Testis (tissue), 5 donors: ENCODE measurements around the gene MUCL1. TPM values are rescaled to one million over a fixed set of nuclear protein-coding genes. Genes with fewer than 3 reads are reported as not detected.

Experiments
- DNase-seq: peaks from one replicate; pipeline ENCODE4 v3.0.0-alpha.2; 2019
- H3K27ac ChIP-seq, 2 donors: fragments of 200-600 bp; sonication (generic); one replicate each; pipeline ENCODE4 v1.5.1; 2019
- H3K27me3 ChIP-seq: fragments of 200-600 bp; sonication (generic); one replicate; pipeline ENCODE4 v1.5.1; 2019
- H3K36me3 ChIP-seq: fragments of 200-600 bp; sonication (generic); one replicate; pipeline ENCODE4 v1.5.1; 2017; ENCODE audit warnings: low read depth; ENCODE audit errors: missing control alignments
- H3K4me1 ChIP-seq: fragments of 200-600 bp; sonication (generic); one replicate; pipeline ENCODE4 v1.5.1; 2019
- H3K4me3 ChIP-seq, 2 donors: fragments of 200-600 bp; sonication (generic); one replicate each; pipeline ENCODE4 v1.5.1; 2017 to 2019
- H3K9me3 ChIP-seq: fragments of 200-600 bp; sonication (generic); one replicate; pipeline ENCODE4 v1.5.1; 2017
- POLR2A ChIP-seq: fragments of 450-650 bp; IDR thresholded peaks from one replicate; pipeline ENCODE4 v1.6.1; 2017; ENCODE audit warnings: antibody characterized with exemption, mild to moderate bottlenecking, moderate library complexity
- WGBS, 2 donors: methylation state at CpG; one replicate each; pipeline ENCODE4 v1.1.5; 2018; 5-methylcytosine and 5-hydroxymethylcytosine counted together
- intact Hi-C: fragments of 100-400 bp; cut with DNase I; formaldehyde crosslinking; loops from one replicate; pipeline ENCODE4 v1.15.1; 2023; ENCODE audit warnings: low total_unique reads
- long read RNA-seq, 2 donors: transcript quantifications; one replicate each; lab custom pipeline, GENCODE V29; 2026
- polyA plus RNA-seq: library from polyadenylated mRNA; stranded (reverse); fragments of 350-450 nt; fragmentation: Illumina TruSeq; extraction: RNeasy Lipid Tissue Mini Kit (QIAGEN cat#74804); gene quantifications from one replicate; pipeline ENCODE4 v1.2.3, GENCODE V29; 2014; ENCODE audit warnings: low read depth, low replicate concordance; ENCODE audit not compliant: insufficient read depth
- total RNA-seq, 2 donors: library from RNA; depleted of rRNA; stranded (reverse); fragments of >200 nt; gene quantifications; one replicate each; pipeline ENCODE4 v1.2.3, GENCODE V29; 2016
- TF ChIP-seq, protein P1 (sequence below), 3 experiments: fragments of 450-650 bp in 2 of 3; fragments of 200-600 bp in 1 of 3; sonication (generic) in 1 of 3; IDR thresholded peaks; one replicate each; pipeline ENCODE4 v1.5.1; 2016 to 2019; ENCODE audit warnings: antibody characterized with exemption in 3 of 3, mild to moderate bottlenecking in 2 of 3, moderate library complexity in 1 of 3

Gene MUCL1, protein sequence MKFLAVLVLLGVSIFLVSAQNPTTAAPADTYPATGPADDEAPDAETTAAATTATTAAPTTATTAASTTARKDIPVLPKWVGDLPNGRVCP
- total RNA-seq (1 to 10 TPM in 1 of 2 donors, not detected in 1; 1.4 TPM), polyA plus RNA-seq (1.6 TPM)
- long read RNA-seq, donor 1, result 0 reads
- long read RNA-seq, donor 2, result 0 reads

DNA sequence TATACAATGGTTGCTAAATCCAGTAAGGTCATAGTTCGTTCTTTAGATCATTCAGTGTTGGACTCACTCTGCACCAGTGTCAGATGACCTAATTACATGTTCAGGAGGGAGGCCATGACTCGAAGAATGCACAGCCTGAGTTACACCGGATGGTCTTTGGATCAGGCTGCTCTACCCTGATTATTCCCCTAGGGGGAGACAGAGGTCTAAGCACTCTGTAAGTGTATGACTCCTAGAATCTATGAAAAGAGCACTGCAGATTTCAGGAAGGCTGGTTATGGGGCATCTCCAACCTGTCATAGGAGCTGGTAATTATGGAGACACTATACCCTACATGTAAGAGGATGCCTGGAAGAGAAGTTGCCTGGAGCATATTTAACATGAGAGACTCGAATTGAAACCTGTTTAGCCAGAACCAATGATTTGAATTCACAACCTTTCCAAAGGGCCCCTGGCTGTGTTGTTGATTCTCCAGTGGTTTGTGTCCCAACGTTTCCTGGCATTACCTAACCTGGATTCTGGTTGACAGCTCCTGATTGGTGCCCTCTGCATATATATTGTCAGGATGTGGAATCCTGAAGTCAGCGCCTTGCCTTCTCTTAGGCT, at the start of gene MUCL1:
MUCL1 (plus strand) TSS at position 584 of the 606 bp plus-strand sequence. CDS start 67 bp downstream, outside the sequence.
- no peak within 1 kb of the TSS for H3K4me3 ChIP-seq
- no peaks in the 10 kb centered on the region for H3K4me1 ChIP-seq
- DNase-seq, result peak; percentile 82
- H3K36me3 ChIP-seq, result no peaks in the 10 kb centered on the region
- H3K27ac ChIP-seq, result no peak within 1 kb of the TSS
- H3K9me3 ChIP-seq, result no peaks in the 10 kb centered on the region
- intact Hi-C loops, result loop anchor here (10.0 kb wide), 1 partner anchor 101 kb away; no protein-coding TSS in a partner anchor
- TF ChIP-seq POLR2A, result no peak
- TF ChIP-seq, protein P1, sequence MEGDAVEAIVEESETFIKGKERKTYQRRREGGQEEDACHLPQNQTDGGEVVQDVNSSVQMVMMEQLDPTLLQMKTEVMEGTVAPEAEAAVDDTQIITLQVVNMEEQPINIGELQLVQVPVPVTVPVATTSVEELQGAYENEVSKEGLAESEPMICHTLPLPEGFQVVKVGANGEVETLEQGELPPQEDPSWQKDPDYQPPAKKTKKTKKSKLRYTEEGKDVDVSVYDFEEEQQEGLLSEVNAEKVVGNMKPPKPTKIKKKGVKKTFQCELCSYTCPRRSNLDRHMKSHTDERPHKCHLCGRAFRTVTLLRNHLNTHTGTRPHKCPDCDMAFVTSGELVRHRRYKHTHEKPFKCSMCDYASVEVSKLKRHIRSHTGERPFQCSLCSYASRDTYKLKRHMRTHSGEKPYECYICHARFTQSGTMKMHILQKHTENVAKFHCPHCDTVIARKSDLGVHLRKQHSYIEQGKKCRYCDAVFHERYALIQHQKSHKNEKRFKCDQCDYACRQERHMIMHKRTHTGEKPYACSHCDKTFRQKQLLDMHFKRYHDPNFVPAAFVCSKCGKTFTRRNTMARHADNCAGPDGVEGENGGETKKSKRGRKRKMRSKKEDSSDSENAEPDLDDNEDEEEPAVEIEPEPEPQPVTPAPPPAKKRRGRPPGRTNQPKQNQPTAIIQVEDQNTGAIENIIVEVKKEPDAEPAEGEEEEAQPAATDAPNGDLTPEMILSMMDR (IDR thresholded peaks at IDR 0.05), result peak; percentile 57 to 76 (median 73)
- WGBS, 2 donors, result 15 to 36% methylated on average over 2 to 6 of the region's 6 CpGs
- H3K27me3 ChIP-seq, result no peaks in the 10 kb centered on the region

DNA sequence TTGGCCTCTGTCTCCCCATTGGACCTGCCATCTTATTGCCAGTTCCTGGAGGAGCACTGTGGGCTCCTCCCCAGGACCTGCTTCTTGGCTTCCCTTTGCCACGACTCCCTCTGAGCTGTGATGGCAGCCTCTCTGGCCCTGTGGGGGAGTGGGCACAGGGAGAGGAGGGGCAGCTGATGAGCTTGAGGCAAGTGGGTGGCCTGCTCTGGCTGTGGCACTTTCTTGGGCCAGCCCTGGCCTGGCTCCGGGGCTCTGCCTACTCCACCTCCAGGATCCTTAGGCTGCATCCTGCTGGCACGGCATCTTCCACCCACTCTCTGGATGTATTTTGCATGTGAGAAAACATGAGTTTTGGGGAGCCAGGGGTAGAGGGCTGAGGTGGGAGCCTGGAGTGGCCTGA, 32.6 kb upstream of the MUCL1 start:
- no peak overlapping the region for H3K27ac ChIP-seq

DNA sequence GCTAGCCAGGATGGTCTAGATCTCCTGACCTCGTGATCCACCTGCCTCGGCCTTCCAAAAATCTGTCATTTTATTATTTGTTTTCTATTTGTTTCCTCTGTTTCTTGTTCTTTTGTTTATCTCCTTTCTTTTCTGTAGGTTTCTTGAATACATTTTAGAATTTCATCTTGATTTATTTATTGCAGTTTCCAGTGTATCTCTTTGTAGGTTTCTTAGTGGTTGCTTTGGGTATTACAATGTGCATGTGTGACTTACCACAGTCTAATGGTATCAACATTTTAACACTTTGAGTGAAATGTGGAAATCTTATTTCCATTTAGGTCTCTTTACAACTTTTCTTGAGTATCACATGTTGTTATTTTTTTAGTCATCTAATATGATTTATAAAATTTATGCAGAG, 29.9 kb upstream of the MUCL1 start:
- DNase-seq, result no peak

More for the DNA sequence above, 32.6 kb upstream of the MUCL1 start:
- no peak for TF ChIP-seq POLR2A
- TF ChIP-seq, protein P1 (IDR thresholded peaks at IDR 0.05), result no peak
- no peaks in the 10 kb centered on the region for H3K27me3 ChIP-seq
- no peak overlapping the region for H3K4me3 ChIP-seq
- DNase-seq, result no peak
- intact Hi-C loops, result no loop called here
- no peaks in the 10 kb centered on the region for H3K4me1 ChIP-seq
- WGBS, 2 donors, result 82 to 94% methylated on average over 2 to 3 of the region's 3 CpGs
- H3K36me3 ChIP-seq, result no peaks in the 10 kb centered on the region
- no peaks in the 10 kb centered on the region for H3K9me3 ChIP-seq

DNA sequence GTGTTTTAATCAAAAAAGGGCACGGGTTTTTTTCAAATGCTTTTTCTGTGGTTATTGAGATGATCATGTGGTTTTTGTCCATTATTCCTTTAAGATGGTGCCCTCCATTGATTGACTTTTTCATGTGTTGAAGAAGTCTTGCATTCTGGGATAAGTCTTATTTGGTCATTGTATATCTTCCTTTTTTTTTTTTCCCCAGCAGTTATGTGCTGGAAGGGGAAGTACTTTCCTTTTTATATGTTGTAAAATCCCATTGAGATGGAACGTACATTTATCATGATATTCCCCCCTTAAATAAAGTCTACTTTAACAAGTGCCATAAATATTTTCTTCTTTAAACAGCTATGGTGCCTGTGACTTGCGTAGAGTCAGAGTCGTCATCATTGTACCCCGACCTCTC, 24.8 kb upstream of the MUCL1 start:
- no peak for TF ChIP-seq POLR2A
- TF ChIP-seq, protein P1 (IDR thresholded peaks at IDR 0.05), result no peak
- Histone ChIP-seq H3K4me3 (no peak overlapping the region), H3K36me3 (no peaks in the 10 kb centered on the region), H3K9me3 (no peaks in the 10 kb centered on the region), H3K4me1 (no peaks in the 10 kb centered on the region), H3K27ac (no peak overlapping the region), H3K27me3 (no peaks in the 10 kb centered on the region)
- WGBS, 2 donors, result 70 to 77% methylated on average over 5 of the region's 5 CpGs
- intact Hi-C loops, result no loop called here
- no peak for DNase-seq

More for the DNA sequence above, 29.9 kb upstream of the MUCL1 start:
- Histone ChIP-seq H3K36me3 (no peaks in the 10 kb centered on the region), H3K27me3 (no peaks in the 10 kb centered on the region), H3K9me3 (no peaks in the 10 kb centered on the region), H3K4me3 (no peak overlapping the region), H3K27ac (no peak overlapping the region), H3K4me1 (no peaks in the 10 kb centered on the region)
- TF ChIP-seq, protein P1 (IDR thresholded peaks at IDR 0.05), result peak in 1 of 3 experiments; percentile 42
- no peak for TF ChIP-seq POLR2A
- intact Hi-C loops, result no loop called here
- 82 to 86% methylated on average over 2 of the region's 2 CpGs for WGBS, 2 donors
